ENCODE data around the gene TSC22D3.

Gene TSC22D3

GRCh38 chrX:107760304-107761077 is 15.1 kb downstream of the TSC22D3 start:
- DNase-seq = no peak

- DNase-seq = no peak
Measured at GRCh38 chrX:107758231-107758766, 17.3 kb downstream of the TSC22D3 start.

- no peak for DNase-seq
Measured at GRCh38 chrX:107755721-107756120, 19.9 kb downstream of the TSC22D3 start.

- no peak for DNase-seq
Measured at GRCh38 chrX:107753187-107753586, 22.4 kb downstream of the TSC22D3 start.

GRCh38 chrX:107752714-107753113 is 22.9 kb downstream of the TSC22D3 start:
- DNase-seq = no peak

- DNase-seq = no peak
Measured at GRCh38 chrX:107752043-107752442, 23.5 kb downstream of the TSC22D3 start.

GRCh38 chrX:107750861-107751445 is 24.6 kb downstream of the TSC22D3 start:
- no peak for DNase-seq

GRCh38 chrX:107750263-107750662 is 25.3 kb downstream of the TSC22D3 start:
- DNase-seq = no peak

- no peak for DNase-seq
Measured at GRCh38 chrX:107748506-107748905, 27.1 kb downstream of the TSC22D3 start.

- peak in 14 of 56 donors; percentile 1 to 39 (median 12) for DNase-seq
Measured at GRCh38 chrX:107747596-107748161, 27.9 kb downstream of the TSC22D3 start.

- peak in 26 of 56 donors; percentile 0 to 57 (median 13) for DNase-seq
Measured at GRCh38 chrX:107744868-107745267, 30.7 kb downstream of the TSC22D3 start.

- no peak for DNase-seq
Measured at GRCh38 chrX:107743995-107744394, 31.6 kb downstream of the TSC22D3 start.

GRCh38 chrX:107742700-107743191 is 32.8 kb downstream of the TSC22D3 start:
- DNase-seq = peak in 5 of 56 donors; percentile 2 to 48 (median 31)

GRCh38 chrX:107741404-107741790 is 34.2 kb downstream of the TSC22D3 start:
- peak in 21 of 56 donors; percentile 13 to 69 (median 45) for DNase-seq

- DNase-seq = no peak
Measured at GRCh38 chrX:107739541-107739940, 36.0 kb downstream of the TSC22D3 start.

GRCh38 chrX:107738768-107739167 is 36.8 kb downstream of the TSC22D3 start:
- peak in 54 of 56 donors; percentile 2 to 83 (median 57) for DNase-seq

GRCh38 chrX:107738272-107738671 is 37.3 kb downstream of the TSC22D3 start:
- peak in 27 of 56 donors; percentile 1 to 52 (median 28) for DNase-seq

- DNase-seq = no peak
Measured at GRCh38 chrX:107736781-107737531, 38.6 kb downstream of the TSC22D3 start.

GRCh38 chrX:107734646-107735045 is 40.9 kb downstream of the TSC22D3 start:
- DNase-seq = no peak

- DNase-seq = no peak
Measured at GRCh38 chrX:107733686-107734085, 41.9 kb downstream of the TSC22D3 start.

- peak in 54 of 56 donors; percentile 2 to 85 (median 35) for DNase-seq
Measured at GRCh38 chrX:107731831-107732502, 43.6 kb downstream of the TSC22D3 start.

Measured in nucleus accumbens (tissue), 56 donors.